Measurements from ENCODE around the gene CRIP1.

CRIP1 gene

DNA sequence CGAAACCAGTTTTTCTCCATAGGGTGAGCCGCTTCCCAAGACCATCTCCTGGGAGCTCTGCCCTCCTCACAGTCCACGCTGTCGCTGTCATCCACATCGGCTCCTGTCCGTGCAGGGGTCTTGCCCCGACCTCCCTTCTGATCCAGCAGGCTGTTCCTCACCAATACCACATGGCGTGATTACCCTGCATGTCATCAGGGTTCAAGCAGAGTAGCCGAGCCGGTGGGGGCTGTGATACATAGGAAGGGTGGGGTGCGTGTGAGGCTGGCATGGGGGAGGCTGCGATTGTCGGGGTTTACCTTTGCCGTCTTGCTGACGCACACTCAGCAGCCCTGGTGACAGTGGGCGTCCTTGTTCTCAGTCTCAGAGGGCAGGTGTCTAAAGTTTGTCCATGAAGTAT is 21.4 kb downstream of the CRIP1 start:
- TF ChIP-seq ZBTB7A (IDR thresholded peaks at IDR 0.05; ENCODE audit: low read depth) (no peak), YY1 (IDR thresholded peaks at IDR 0.05; ENCODE audit: low read depth) (no peak), TCF12 (IDR thresholded peaks at IDR 0.05; ENCODE audit: low read depth) (no peak), RAD21 (IDR thresholded peaks at IDR 0.05; ENCODE audit: low read depth) (no peak), TEAD4 (IDR thresholded peaks at IDR 0.05) (no peak), CEBPB (IDR thresholded peaks at IDR 0.05) (no peak), CREB1 (IDR thresholded peaks at IDR 0.05; ENCODE audit: low read depth) (no peak)
- TF ChIP-seq, protein P1, sequence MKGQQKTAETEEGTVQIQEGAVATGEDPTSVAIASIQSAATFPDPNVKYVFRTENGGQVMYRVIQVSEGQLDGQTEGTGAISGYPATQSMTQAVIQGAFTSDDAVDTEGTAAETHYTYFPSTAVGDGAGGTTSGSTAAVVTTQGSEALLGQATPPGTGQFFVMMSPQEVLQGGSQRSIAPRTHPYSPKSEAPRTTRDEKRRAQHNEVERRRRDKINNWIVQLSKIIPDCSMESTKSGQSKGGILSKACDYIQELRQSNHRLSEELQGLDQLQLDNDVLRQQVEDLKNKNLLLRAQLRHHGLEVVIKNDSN (IDR thresholded peaks at IDR 0.05), result no peak
- TF ChIP-seq, protein P2, sequence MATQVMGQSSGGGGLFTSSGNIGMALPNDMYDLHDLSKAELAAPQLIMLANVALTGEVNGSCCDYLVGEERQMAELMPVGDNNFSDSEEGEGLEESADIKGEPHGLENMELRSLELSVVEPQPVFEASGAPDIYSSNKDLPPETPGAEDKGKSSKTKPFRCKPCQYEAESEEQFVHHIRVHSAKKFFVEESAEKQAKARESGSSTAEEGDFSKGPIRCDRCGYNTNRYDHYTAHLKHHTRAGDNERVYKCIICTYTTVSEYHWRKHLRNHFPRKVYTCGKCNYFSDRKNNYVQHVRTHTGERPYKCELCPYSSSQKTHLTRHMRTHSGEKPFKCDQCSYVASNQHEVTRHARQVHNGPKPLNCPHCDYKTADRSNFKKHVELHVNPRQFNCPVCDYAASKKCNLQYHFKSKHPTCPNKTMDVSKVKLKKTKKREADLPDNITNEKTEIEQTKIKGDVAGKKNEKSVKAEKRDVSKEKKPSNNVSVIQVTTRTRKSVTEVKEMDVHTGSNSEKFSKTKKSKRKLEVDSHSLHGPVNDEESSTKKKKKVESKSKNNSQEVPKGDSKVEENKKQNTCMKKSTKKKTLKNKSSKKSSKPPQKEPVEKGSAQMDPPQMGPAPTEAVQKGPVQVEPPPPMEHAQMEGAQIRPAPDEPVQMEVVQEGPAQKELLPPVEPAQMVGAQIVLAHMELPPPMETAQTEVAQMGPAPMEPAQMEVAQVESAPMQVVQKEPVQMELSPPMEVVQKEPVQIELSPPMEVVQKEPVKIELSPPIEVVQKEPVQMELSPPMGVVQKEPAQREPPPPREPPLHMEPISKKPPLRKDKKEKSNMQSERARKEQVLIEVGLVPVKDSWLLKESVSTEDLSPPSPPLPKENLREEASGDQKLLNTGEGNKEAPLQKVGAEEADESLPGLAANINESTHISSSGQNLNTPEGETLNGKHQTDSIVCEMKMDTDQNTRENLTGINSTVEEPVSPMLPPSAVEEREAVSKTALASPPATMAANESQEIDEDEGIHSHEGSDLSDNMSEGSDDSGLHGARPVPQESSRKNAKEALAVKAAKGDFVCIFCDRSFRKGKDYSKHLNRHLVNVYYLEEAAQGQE (IDR thresholded peaks at IDR 0.05; ENCODE audit: low read depth), result no peak
- TF ChIP-seq, protein P3, sequence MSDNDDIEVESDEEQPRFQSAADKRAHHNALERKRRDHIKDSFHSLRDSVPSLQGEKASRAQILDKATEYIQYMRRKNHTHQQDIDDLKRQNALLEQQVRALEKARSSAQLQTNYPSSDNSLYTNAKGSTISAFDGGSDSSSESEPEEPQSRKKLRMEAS (IDR thresholded peaks at IDR 0.05), result no peak

DNA sequence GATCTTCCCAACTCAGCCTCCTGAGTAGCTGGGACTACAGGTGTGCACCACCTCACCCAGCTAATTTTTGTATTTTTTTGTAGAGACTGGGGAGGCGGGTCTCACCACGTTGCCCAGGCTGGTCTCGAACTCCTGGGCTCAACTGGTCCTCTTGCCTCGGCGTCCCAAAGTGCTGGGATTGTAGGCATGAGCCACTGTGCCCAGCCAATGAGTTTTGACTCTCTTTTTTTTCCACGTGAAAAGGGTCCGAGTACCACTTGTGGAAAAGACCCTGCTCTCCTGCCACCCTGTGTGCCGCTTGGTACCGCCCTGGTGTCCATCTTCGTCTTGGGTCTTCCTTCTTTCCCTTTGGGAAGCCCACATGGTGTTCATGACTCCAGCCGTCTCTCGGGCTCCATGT is 21.9 kb downstream of the CRIP1 start:
- TF ChIP-seq RAD21 (IDR thresholded peaks at IDR 0.05; ENCODE audit: low read depth) (no peak), TAF1 (IDR thresholded peaks at IDR 0.05; ENCODE audit: low read depth) (no peak), TEAD4 (IDR thresholded peaks at IDR 0.05) (no peak), FOXM1 (IDR thresholded peaks at IDR 0.05; ENCODE audit: borderline replicate concordance, low read depth) (no peak), YY1 (IDR thresholded peaks at IDR 0.05; ENCODE audit: low read depth) (no peak), CEBPB (IDR thresholded peaks at IDR 0.05) (no peak), NFIC (IDR thresholded peaks at IDR 0.05) (no peak), TCF12 (IDR thresholded peaks at IDR 0.05; ENCODE audit: low read depth) (no peak), EP300 (IDR thresholded peaks at IDR 0.05; ENCODE audit: borderline replicate concordance) (no peak), CREB1 (IDR thresholded peaks at IDR 0.05; ENCODE audit: low read depth) (no peak), ZBTB7A (IDR thresholded peaks at IDR 0.05; ENCODE audit: low read depth) (no peak)
- TF ChIP-seq, protein P3 (IDR thresholded peaks at IDR 0.05), result no peak
- TF ChIP-seq, protein P1 (IDR thresholded peaks at IDR 0.05), result no peak

DNA sequence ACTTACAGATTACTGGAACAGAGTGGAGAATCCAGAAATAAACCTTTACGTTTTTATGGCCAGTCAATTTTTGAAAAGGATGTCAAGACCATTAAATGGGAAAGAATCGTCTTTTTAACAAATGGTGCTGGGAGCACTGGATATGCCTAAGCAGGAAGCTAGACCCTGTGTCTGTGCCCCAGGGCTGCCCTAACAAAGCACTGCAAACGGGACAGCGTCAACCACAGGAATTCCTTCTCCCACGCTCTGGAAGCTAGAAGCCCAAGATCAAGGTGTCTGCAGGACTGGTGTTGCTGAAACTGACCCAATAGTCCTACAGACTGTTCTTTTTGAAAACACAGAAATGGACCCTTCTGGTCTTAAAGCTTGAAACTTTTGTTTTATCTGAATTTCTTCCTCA is 30.4 kb downstream of the CRIP1 start:
- TF ChIP-seq CEBPB (IDR thresholded peaks at IDR 0.05) (no peak), FOXM1 (IDR thresholded peaks at IDR 0.05; ENCODE audit: borderline replicate concordance, low read depth) (no peak), RAD21 (IDR thresholded peaks at IDR 0.05; ENCODE audit: low read depth) (no peak), EP300 (IDR thresholded peaks at IDR 0.05; ENCODE audit: borderline replicate concordance) (no peak), TAF1 (IDR thresholded peaks at IDR 0.05; ENCODE audit: low read depth) (no peak), TCF12 (IDR thresholded peaks at IDR 0.05; ENCODE audit: low read depth) (no peak), YY1 (IDR thresholded peaks at IDR 0.05; ENCODE audit: low read depth) (no peak), NFIC (IDR thresholded peaks at IDR 0.05) (no peak), EGR1 (IDR thresholded peaks at IDR 0.05) (no peak), ZBTB7A (IDR thresholded peaks at IDR 0.05; ENCODE audit: low read depth) (no peak), TEAD4 (IDR thresholded peaks at IDR 0.05) (no peak), CREB1 (IDR thresholded peaks at IDR 0.05; ENCODE audit: low read depth) (no peak)
- TF ChIP-seq, protein P2 (IDR thresholded peaks at IDR 0.05; ENCODE audit: low read depth), result no peak
- TF ChIP-seq, protein P1 (IDR thresholded peaks at IDR 0.05), result no peak
- TF ChIP-seq, protein P3 (IDR thresholded peaks at IDR 0.05), result no peak

DNA sequence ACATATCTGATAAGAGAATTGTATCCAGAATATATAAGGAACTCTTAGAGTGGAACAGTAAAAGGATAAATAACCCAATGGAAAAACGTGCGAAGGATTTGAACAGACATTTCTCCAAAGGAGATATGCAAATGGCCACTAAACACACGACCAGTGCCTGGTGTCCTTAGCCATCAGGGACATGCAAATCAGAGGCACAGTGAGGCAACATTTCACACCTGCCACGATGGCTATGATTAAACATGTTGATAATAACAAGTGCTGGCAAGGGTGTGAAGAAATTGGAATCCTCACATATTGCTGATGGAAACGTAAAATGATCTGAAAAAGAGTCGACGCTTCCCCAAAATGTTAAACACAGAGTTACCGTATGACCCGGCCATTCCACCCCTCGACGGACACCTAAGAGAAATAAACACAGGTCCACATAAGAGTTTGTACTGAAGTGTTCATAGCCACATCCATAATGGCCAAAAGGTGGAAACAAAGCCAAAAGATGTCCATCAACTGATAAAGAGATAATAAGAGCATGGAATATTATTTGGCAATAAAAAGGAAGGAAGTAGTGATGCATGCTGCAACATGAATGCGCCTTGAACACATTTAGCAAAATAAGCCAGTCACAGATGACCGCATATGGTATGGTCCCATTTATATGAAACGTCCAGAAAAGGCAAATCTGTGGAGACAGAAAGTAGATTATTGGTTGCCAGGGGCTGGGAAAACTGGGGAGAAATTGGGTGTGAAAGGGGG is 33.4 kb downstream of the CRIP1 start:
- TF ChIP-seq TEAD4 (IDR thresholded peaks at IDR 0.05), result no peak
- no peak for TF ChIP-seq NFIC (IDR thresholded peaks at IDR 0.05)
- TF ChIP-seq RAD21 (IDR thresholded peaks at IDR 0.05; ENCODE audit: low read depth), result no peak
- no peak for TF ChIP-seq CREB1 (IDR thresholded peaks at IDR 0.05; ENCODE audit: low read depth)
- TF ChIP-seq TCF12 (IDR thresholded peaks at IDR 0.05; ENCODE audit: low read depth), result no peak
- TF ChIP-seq, protein P1 (IDR thresholded peaks at IDR 0.05), result no peak
- TF ChIP-seq EP300 (IDR thresholded peaks at IDR 0.05; ENCODE audit: borderline replicate concordance), result no peak

Measured in Ishikawa (cell line).